Activated T-cell treated with anti-CD3 and anti-CD28 coated beads, Interleukin-2, amount 50 U/mL, for 72 hours (primary cell): Measurements from ENCODE around the gene BAIAP3. TPM values are rescaled to one million over a fixed set of nuclear protein-coding genes. Genes with fewer than 3 reads are reported as not detected.

ENCODE experiments used
- ATAC-seq, 2 donors: fragments of 150-1000 bp; cut with Tn5 transposase; replicated peaks in 1 of 2; 2 replicates each; pipeline ENCODE4 v1.10.0; 2021; ENCODE audit warnings: moderate library complexity in 2 of 2, mild to moderate bottlenecking in 1 of 2
- DNase-seq, 2 donors: peaks; one replicate each; pipeline ENCODE4 v3.0.0; 2021 to 2022; ENCODE audit warnings: mixed read lengths in 1 of 2
- H3K27ac Mint-ChIP-seq: one replicate; pipeline ENCODE4 v1.8.0; 2022; ENCODE audit warnings: mild to moderate bottlenecking, moderate library complexity, mixed read lengths
- H3K27me3 Mint-ChIP-seq: one replicate; pipeline ENCODE4 v1.8.0; 2022; ENCODE audit warnings: low read depth, mixed read lengths
- H3K36me3 Mint-ChIP-seq, 2 donors: one replicate each; pipeline ENCODE4 v1.8.0; 2022; ENCODE audit warnings: mixed read lengths in 2 of 2, mild to moderate bottlenecking in 1 of 2; ENCODE audit not compliant: insufficient read depth in 2 of 2
- H3K4me1 Mint-ChIP-seq: one replicate; pipeline ENCODE4 v1.8.0; 2022; ENCODE audit warnings: low read depth, mixed read lengths
- H3K4me3 Mint-ChIP-seq, 2 donors: one replicate each; pipeline ENCODE4 v1.8.0; 2022; ENCODE audit warnings: mild to moderate bottlenecking in 2 of 2, mixed read lengths in 2 of 2, moderate library complexity in 2 of 2
- H3K9me3 Mint-ChIP-seq, 2 donors: one replicate each; pipeline ENCODE4 v1.8.0; 2022; ENCODE audit warnings: mixed read lengths in 2 of 2
- total RNA-seq, 2 donors: library from RNA; stranded (reverse); gene quantifications; one replicate each; pipeline ENCODE4 v1.2.3, GENCODE V29; 2022

BAIAP3 gene
- total RNA-seq, 2 donors from 2014 or later: 0.26 to 1.1 TPM

DNA sequence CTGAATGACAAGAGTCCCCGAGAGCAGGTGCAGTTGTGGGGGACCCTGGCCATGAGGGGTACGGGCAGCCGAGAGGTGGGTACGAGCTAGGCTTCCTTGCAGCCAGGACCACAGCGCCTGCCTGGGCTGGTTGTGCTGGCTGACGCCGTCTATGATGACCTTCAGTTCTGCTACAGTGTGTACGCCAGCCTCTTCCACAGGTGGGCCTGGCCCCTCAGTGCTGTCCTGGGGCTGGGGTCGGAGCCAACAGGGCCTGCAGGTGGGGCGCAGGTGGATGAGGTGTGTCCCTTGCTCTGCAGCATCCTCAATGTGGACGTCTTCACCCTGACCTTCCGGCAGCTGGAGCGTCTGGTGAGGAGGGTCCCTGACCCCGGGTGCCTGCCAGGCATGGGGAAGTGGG, 11.1 kb downstream of the BAIAP3 start:
- H3K36me3 Mint-ChIP-seq: no peaks in the 10 kb centered on the region
- H3K27me3 Mint-ChIP-seq: no peaks in the 10 kb centered on the region
- H3K27ac Mint-ChIP-seq: no peak overlapping the region
- DNase-seq (peak in 1 of 2 donors; percentile 0), ATAC-seq (no peak)
- peaks cover 17% of the 10 kb centered on the region for H3K4me1 Mint-ChIP-seq
- no peaks in the 10 kb centered on the region for H3K9me3 Mint-ChIP-seq
- no peak overlapping the region for H3K4me3 Mint-ChIP-seq

DNA sequence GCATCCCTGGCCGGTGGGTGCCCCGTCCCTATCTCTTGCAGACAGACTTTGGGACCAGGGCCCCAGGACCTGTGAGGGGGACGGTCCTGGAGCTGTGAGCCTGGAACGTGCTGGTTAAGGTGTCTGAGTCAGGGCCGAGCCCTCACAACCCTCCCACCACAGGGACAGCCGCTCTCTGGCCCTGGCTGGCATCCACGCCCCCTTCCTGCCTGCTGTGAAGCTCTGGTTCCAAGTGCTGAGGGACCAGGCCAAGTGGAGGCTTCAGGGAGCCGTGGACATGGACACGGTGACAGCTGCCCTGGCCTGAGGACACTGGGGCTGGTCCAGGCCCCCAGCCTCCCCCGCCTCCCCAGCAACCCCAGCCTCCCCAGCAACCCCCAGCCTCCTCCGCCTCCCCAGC, 11.6 kb downstream of the BAIAP3 start:
- Mint-ChIP-seq H3K4me1 (peaks cover 20% of the 10 kb centered on the region), H3K9me3 (no peaks in the 10 kb centered on the region), H3K36me3 (no peaks in the 10 kb centered on the region), H3K27me3 (no peaks in the 10 kb centered on the region), H3K27ac (no peak overlapping the region), H3K4me3 (no peak overlapping the region)
- ATAC-seq (no peak), DNase-seq (no peak)

- ATAC-seq: no peak
Observed at GRCh38 chr16:1345651-1346421, 12.4 kb downstream of the BAIAP3 start.

GRCh38 chr16:1346422-1347285, 13.2 kb downstream of the BAIAP3 start:
- DNase-seq (peak in 1 of 2 donors; percentile 1), ATAC-seq (no peak)
- Mint-ChIP-seq H3K27ac (no peak overlapping the region), H3K27me3 (no peaks in the 10 kb centered on the region), H3K4me1 (peaks cover 28% of the 10 kb centered on the region), H3K9me3 (no peaks in the 10 kb centered on the region), H3K36me3 (no peaks in the 10 kb centered on the region), H3K4me3 (no peak overlapping the region)

More at GRCh38 chr16:1345651-1346421, 12.4 kb downstream of the BAIAP3 start:
- no peaks in the 10 kb centered on the region for H3K9me3 Mint-ChIP-seq
- no peak overlapping the region for H3K27ac Mint-ChIP-seq
- peaks cover 27% of the 10 kb centered on the region for H3K4me1 Mint-ChIP-seq
- H3K36me3 Mint-ChIP-seq: no peaks in the 10 kb centered on the region
- peak in 1 of 2 donors; percentile 0 for DNase-seq
- no peaks in the 10 kb centered on the region for H3K27me3 Mint-ChIP-seq
- H3K4me3 Mint-ChIP-seq: no peak overlapping the region

- Mint-ChIP-seq H3K9me3 (no peaks in the 10 kb centered on the region), H3K36me3 (no peaks in the 10 kb centered on the region), H3K4me1 (peaks cover 25% of the 10 kb centered on the region), H3K27ac (no peak overlapping the region), H3K27me3 (no peaks in the 10 kb centered on the region), H3K4me3 (no peak overlapping the region)
- ATAC-seq (no peak), DNase-seq (peak in 1 of 2 donors; percentile 0)
Observed at GRCh38 chr16:1347286-1347855, 13.9 kb downstream of the BAIAP3 start.

GRCh38 chr16:1347962-1348361, 14.5 kb downstream of the BAIAP3 start:
- Mint-ChIP-seq H3K9me3 (no peaks in the 10 kb centered on the region), H3K27ac (no peak overlapping the region), H3K4me1 (peaks cover 25% of the 10 kb centered on the region), H3K36me3 (no peaks in the 10 kb centered on the region), H3K27me3 (no peaks in the 10 kb centered on the region), H3K4me3 (no peak overlapping the region)
- ATAC-seq (no peak), DNase-seq (peak in 1 of 2 donors; percentile 0)

DNA sequence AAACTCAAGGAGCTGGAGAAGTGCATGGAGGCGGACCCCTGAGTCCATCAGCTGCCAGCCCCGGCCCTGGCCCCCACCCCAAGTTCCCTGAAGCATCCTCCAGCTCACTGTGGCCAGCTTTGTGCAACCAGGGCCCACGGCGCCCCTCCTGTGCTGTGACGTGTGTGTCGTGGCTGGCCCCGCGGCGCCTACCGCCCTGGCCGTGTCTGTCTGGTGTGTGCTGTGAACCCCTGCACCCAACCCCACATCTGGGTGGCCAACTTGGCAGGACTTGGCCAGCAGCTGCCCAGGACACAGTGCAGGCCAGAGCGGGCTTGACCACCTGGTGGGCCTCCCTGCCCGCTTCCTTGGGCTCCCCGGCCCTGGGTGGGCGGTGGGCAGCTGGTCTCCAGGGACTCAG, 15.0 kb downstream of the BAIAP3 start:
- H3K4me3 Mint-ChIP-seq: no peak overlapping the region
- no peak for DNase-seq
- no peaks in the 10 kb centered on the region for H3K9me3 Mint-ChIP-seq
- H3K27me3 Mint-ChIP-seq: no peaks in the 10 kb centered on the region
- no peak overlapping the region for H3K27ac Mint-ChIP-seq
- peaks cover 25% of the 10 kb centered on the region for H3K4me1 Mint-ChIP-seq
- ATAC-seq: no peak
- no peaks in the 10 kb centered on the region for H3K36me3 Mint-ChIP-seq

- peaks cover 28% of the 10 kb centered on the region for H3K4me1 Mint-ChIP-seq
- ATAC-seq (no peak), DNase-seq (no peak)
- no peaks in the 10 kb centered on the region for H3K36me3 Mint-ChIP-seq
- no peaks in the 10 kb centered on the region for H3K9me3 Mint-ChIP-seq
- H3K27ac Mint-ChIP-seq: no peak overlapping the region
- H3K27me3 Mint-ChIP-seq: no peaks in the 10 kb centered on the region
- no peak overlapping the region for H3K4me3 Mint-ChIP-seq
Observed at GRCh38 chr16:1348926-1349325, 15.5 kb downstream of the BAIAP3 start.

GRCh38 chr16:1349351-1349750, 15.9 kb downstream of the BAIAP3 start:
- no peak overlapping the region for H3K27ac Mint-ChIP-seq

DNA sequence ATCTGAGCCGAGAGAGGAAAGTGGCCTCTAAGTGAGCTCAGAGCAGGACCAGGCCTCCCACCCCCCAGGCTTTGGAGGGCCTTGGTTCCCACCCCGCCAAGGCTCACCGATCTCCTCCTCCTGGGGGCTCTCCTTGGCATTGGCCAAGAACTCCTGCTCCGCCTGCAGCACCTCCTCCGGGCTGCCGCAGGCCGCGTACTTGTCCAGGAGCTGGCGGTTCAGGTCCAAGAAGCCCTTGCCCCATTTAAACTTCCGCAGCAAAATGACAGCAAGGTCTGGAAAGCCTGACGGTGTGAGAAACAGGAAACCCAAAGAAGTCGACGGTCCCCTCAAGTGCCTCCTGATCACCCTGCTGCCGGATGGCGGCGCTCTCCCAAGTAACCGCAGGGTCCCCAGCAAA, 16.5 kb downstream of the BAIAP3 start:
- Mint-ChIP-seq H3K36me3 (no peaks in the 10 kb centered on the region), H3K9me3 (no peaks in the 10 kb centered on the region), H3K4me1 (peaks cover 33% of the 10 kb centered on the region), H3K27me3 (no peaks in the 10 kb centered on the region), H3K4me3 (peak overlapping the region; percentile 51 to 94), H3K27ac (no peak overlapping the region)
- ATAC-seq (no peak), DNase-seq (no peak)

More at GRCh38 chr16:1349351-1349750, 15.9 kb downstream of the BAIAP3 start:
- H3K27me3 Mint-ChIP-seq: no peaks in the 10 kb centered on the region
- ATAC-seq (no peak), DNase-seq (peak in 1 of 2 donors; percentile 0)
- H3K4me3 Mint-ChIP-seq: no peak overlapping the region
- no peaks in the 10 kb centered on the region for H3K9me3 Mint-ChIP-seq
- H3K36me3 Mint-ChIP-seq: no peaks in the 10 kb centered on the region
- H3K4me1 Mint-ChIP-seq: peaks cover 30% of the 10 kb centered on the region

GRCh38 chr16:1350691-1351090, 17.2 kb downstream of the BAIAP3 start:
- peak overlapping the region; percentile 83 to 94 for H3K4me3 Mint-ChIP-seq
- ATAC-seq (no peak), DNase-seq (peak in 1 of 2 donors; percentile 0)
- H3K27ac Mint-ChIP-seq: peak overlapping the region; percentile 81
- H3K36me3 Mint-ChIP-seq: no peaks in the 10 kb centered on the region
- peaks cover 38% of the 10 kb centered on the region for H3K4me1 Mint-ChIP-seq
- H3K27me3 Mint-ChIP-seq: no peaks in the 10 kb centered on the region
- H3K9me3 Mint-ChIP-seq: no peaks in the 10 kb centered on the region

GRCh38 chr16:1351215-1351581, 17.8 kb downstream of the BAIAP3 start:
- ATAC-seq (peak; percentile 16 to 31), DNase-seq (peak in 1 of 2 donors; percentile 16)
- Mint-ChIP-seq H3K4me1 (peaks cover 38% of the 10 kb centered on the region), H3K36me3 (no peaks in the 10 kb centered on the region), H3K27me3 (no peaks in the 10 kb centered on the region), H3K4me3 (peak overlapping the region; percentile 83 to 94), H3K9me3 (no peaks in the 10 kb centered on the region), H3K27ac (peak overlapping the region; percentile 81)
